ENCODE measurements around the gene FOXL1.

- TF ChIP-seq CTCF (IDR thresholded peaks at IDR 0.05) (no peak), EZH2phosphoT487 (IDR thresholded peaks at IDR 0.05) (no peak)
Observed at GRCh38 chr16:86626966-86627365, 48.6 kb downstream of the FOXL1 start.

Data from neural progenitor cell (in vitro differentiated cells).